Activated T-cell treated with anti-CD3 and anti-CD28 coated beads, Interleukin-2, amount 50 U/mL, for 1 hour (primary cell): ENCODE data around the gene ABCA3.
"Not testable (repeated sequence)": the region's sequence is repeated elsewhere in the genome, so short reads cannot be mapped to it uniquely, and the experiment has no call there.

Source experiments
- DNase-seq: peaks from one replicate; pipeline ENCODE4 v3.0.0-alpha.2; 2020

Gene ABCA3

GRCh38 chr16:2251296-2252111, 89.0 kb downstream of the ABCA3 start, which contains the start of gene ECI1:
TSS of gene ECI1 (minus strand) at chr16:2251587. CDS start at chr16:2251566, 21 bp downstream.
- DNase-seq = peak; percentile 82

- no peak for DNase-seq
Measured at GRCh38 chr16:2250652-2251295, 89.8 kb downstream of the ABCA3 start.

GRCh38 chr16:2246301-2246885, 94.1 kb downstream of the ABCA3 start:
- DNase-seq = no peak

- no peak for DNase-seq
Measured at GRCh38 chr16:2244926-2245795, 95.4 kb downstream of the ABCA3 start.

DNA sequence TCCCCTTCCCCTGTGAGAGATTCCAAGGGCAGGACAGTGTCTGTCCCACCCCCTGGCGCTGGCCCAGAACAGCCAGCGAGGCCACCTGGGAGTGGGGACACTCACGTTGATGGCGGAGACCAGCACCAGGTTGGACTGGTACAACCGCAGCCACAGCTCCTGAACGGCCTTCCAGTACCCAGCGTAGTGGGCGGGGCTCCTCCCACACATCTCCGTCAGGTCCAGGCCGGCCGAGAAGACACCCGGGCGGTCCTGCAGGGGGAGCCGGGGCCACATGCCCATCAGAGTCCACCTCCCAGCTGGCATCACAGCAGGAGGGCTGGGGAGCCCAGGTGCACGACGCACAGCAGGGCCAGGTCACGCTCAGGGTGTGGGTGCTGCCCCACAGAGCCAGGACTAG, 96.2 kb downstream of the ABCA3 start:
- no peak for DNase-seq

- DNase-seq = no peak
Measured at GRCh38 chr16:2243781-2244180, 96.7 kb downstream of the ABCA3 start.

DNA sequence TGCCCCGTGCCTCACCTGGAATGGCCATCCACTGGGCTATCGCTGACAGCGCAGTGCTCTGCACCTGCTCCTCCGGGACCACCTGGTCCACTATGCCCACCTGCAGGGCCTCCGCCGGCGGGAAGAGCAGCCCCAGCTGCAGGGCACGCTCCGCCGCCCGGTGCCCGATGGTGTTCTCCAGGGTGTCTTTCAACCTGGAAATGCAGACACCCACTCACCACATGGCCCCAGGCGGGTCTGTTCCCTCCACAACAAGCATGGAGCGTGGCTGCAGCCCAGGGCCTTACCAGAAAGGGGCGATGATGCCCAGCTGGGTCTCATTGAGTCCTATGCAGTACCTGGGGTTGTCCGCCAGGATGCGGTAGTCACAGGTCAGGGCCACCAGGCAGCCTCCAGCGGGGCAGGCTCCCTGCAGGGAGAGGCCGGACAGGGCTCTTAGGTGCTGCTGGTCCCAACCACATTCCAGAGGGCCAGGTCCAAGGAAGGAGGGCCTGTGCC, 97.4 kb downstream of the ABCA3 start:
- DNase-seq = no peak

DNA sequence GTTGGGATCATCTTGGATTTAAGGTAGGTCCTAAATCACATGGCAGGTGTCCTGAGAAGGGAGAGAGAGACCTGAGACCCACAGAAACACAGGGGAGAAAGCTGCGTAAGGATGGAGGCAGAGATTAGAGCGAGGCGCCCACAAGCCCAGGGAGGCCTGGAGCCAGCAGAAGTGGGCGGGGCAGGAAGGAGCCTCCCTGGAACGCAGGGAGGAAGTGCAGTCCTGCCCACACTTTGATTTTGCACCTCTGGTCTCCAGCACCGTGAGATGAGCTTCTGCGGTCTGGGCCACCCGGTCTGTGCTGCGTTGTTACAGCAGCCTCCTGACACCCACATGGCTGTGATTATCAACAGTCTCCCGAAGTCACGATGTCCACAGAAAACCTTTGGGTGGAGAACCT, 97.9 kb downstream of the ABCA3 start:
- DNase-seq = no peak

GRCh38 chr16:2240331-2240730, 100.2 kb downstream of the ABCA3 start:
- not testable (repeated sequence) for DNase-seq

- no peak for DNase-seq
Measured at GRCh38 chr16:2238838-2239675, 101.5 kb downstream of the ABCA3 start.

DNA sequence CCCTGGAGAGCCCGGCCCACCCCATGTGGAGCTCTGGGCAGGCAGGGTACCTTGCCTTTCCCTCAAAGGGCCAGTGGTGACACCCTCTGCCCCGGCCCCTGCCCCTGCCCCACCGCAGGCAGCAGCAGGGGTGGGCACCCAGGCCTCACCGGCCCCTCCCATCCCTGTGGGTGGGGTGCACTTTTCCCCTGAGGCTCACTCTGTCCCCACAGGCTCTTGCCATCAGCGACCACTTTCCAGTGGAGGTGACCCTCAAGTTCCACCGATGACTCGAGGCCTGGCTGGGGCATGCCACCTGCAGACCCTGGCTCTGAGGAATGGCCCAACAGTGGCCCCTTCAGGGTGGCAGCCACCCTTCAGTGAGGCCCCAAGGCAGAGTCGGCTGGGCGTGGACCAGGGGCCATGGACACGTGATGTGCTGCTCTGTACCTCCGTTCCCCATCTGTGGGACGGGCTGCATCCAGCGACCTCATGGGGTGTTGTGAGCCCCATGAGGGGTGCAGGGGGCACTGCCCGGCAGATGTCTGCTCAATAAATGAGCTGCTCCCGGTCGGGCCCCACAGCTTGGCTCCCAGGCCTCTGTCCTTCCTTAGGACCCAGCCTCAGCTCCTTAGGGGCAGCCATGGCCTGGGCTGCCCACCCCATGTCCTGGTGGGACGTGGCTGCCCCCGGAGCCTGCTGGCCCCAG, 102.2 kb downstream of the ABCA3 start:
- DNase-seq = no peak

DNA sequence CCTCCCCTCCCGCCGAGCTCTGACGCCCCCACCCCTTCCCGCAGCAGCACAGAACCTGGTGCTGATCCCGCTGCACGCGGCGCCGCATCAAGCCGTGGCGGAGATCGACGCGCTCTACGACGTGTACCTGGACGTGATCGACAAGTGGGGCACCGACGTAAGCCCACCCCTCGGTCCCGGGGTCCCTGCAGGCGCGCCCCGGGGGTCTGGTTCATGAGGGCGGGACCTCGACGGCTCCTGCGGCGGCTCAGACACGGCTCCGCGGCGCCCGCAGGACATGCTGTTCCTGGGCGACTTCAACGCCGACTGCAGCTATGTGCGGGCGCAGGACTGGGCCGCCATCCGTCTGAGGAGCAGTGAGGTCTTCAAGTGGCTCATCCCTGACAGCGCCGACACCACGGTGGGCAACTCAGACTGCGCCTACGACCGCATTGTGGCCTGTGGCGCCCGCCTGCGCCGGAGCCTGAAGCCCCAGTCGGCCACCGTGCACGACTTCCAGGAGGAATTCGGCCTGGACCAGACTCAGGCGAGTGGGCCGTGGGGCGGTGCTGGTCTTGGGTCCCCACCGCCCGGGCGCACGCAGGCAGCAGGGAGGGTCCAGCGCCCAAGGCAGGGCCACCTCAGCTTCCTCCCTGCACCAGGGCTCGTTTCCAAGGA, 102.9 kb downstream of the ABCA3 start:
- DNase-seq = no peak

DNA sequence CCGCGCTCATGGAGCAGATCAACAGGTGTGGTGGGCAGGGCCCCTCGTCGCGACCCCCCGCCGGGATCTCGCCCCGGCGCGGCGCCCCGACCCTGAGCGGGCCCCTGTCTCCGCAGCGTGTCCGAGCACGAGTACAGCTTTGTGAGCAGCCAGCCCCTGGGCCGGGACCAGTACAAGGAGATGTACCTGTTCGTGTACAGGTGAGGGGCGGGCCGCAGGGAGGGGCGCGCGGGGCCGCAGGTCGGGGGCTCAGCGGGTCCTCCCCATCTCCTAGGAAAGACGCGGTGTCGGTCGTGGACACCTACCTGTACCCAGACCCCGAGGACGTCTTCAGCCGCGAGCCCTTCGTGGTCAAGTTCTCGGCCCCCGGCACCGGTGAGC, 103.4 kb downstream of the ABCA3 start:
- DNase-seq = no peak

DNA sequence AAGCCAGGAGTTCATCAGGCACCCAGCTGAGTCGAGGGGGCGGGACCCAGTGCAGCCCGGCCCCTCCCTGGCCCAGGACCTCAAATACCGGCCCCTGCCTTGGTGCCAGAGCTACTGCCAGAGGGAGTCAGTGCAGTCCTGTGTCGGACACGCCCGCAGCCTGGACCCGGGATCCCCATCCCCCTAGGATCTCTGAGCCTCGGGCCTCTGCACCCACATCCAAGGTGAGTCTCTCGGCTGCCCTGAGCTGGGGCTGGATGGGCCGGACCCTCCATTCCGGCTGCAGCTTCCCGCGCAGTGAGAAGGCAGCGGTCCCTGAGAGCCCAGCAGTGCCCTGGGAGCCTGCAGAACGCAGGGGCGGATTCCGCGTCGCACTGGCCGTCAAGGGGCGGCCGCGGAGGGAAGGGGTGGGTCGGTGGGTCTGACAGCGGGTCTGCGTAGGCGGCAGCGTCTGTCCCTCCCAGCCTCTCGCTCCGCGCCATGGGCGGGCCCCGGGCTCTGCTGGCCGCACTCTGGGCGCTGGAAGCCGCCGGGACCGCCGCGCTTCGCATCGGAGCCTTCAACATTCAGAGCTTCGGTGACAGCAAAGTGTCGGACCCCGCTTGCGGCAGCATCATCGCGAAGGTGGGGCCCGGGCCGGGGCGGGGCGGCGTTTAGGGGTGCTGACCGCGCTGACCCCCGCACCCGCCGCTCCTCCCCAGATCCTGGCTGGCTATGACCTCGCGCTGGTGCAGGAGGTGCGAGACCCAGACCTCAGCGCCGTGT, 104.0 kb downstream of the ABCA3 start, which contains the start of gene DNASE1L2:
TSS of gene DNASE1L2 (plus strand) at position 108 of the 765 bp plus-strand sequence. CDS start at position 481, 373 bp downstream.
- no peak for DNase-seq

GRCh38 chr16:2235695-2236336, 104.7 kb downstream of the ABCA3 start:
- no peak for DNase-seq

- DNase-seq = no peak
Measured at GRCh38 chr16:2235234-2235651, 105.3 kb downstream of the ABCA3 start.

GRCh38 chr16:2234813-2235170, 105.7 kb downstream of the ABCA3 start:
- no peak for DNase-seq

- no peak for DNase-seq
Measured at GRCh38 chr16:2233872-2234812, 106.4 kb downstream of the ABCA3 start.
